ENCODE data around the gene PCNP. TPM values are rescaled to one million over a fixed set of nuclear protein-coding genes. Genes with fewer than 3 reads are reported as not detected.
"Not testable (repeated sequence)": the region's sequence is repeated elsewhere in the genome, so short reads cannot be mapped to it uniquely, and the experiment has no call there.

PCNP gene
- total RNA-seq, 3 donors from 2014 or later = 96.2 to 127 (median 120) TPM

DNA sequence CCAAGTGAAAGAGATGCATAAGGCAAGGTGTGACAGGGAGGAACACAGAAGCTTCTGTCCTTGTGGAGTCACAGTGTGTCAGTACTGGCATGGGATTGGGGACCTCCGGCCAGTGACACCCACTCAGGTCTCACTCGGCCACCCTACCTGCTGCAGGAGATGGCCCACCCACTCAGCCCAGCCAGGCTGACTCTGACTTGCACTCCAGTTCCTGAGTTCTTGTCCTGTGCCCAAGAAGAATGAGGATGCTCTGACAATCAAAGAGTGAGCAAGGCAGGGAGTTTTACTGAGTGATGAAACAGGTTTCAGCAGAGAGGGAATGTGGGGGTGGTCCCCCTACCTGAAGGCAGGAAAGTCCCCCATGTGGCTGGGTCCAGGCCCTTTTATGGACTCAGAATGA lies 50.9 kb downstream of the PCNP start:
- Histone ChIP-seq H3K9me3 (no peaks in the 10 kb centered on the region), H3K27me3 (no peaks in the 10 kb centered on the region), H3K4me1 (no peaks in the 10 kb centered on the region), H3K36me3 (no peaks in the 10 kb centered on the region), H3K27ac (no peak overlapping the region), H3K4me3 (no peak overlapping the region)
- DNase-seq (ENCODE audit: low spot score in 2 of 2) = no peak
- TF ChIP-seq, protein P1, sequence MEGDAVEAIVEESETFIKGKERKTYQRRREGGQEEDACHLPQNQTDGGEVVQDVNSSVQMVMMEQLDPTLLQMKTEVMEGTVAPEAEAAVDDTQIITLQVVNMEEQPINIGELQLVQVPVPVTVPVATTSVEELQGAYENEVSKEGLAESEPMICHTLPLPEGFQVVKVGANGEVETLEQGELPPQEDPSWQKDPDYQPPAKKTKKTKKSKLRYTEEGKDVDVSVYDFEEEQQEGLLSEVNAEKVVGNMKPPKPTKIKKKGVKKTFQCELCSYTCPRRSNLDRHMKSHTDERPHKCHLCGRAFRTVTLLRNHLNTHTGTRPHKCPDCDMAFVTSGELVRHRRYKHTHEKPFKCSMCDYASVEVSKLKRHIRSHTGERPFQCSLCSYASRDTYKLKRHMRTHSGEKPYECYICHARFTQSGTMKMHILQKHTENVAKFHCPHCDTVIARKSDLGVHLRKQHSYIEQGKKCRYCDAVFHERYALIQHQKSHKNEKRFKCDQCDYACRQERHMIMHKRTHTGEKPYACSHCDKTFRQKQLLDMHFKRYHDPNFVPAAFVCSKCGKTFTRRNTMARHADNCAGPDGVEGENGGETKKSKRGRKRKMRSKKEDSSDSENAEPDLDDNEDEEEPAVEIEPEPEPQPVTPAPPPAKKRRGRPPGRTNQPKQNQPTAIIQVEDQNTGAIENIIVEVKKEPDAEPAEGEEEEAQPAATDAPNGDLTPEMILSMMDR (IDR thresholded peaks at IDR 0.05) = no peak
- TF ChIP-seq POLR2AphosphoS5 (IDR thresholded peaks at IDR 0.05) (no peak), POLR2A (IDR thresholded peaks at IDR 0.05) (no peak)
- intact Hi-C loops (cut with DNase I; ENCODE audit: low total_unique reads) = no loop called here

DNA sequence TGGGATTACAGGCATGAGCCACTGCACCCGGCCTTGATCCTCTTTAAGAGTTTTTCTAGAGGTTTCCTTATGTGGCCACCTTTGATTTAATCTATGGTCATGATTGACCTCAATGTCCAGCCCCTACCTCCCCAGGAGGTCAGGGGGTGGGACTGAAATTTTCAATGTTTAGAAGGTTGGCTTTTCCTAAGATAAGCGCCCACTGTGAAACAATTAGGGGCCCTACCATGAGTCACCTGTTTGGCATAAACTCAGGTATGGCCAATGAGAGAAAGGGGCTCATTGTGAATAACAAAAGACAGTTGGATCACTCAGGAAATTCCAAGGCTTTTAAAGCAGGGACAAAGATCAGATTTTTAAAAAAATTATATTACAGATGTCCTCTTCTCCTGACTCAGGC lies 51.9 kb downstream of the PCNP start:
- Histone ChIP-seq H3K36me3 (no peaks in the 10 kb centered on the region), H3K9me3 (no peaks in the 10 kb centered on the region), H3K4me1 (no peaks in the 10 kb centered on the region), H3K27me3 (no peaks in the 10 kb centered on the region), H3K4me3 (no peak overlapping the region), H3K27ac (no peak overlapping the region)
- intact Hi-C loops (cut with DNase I; ENCODE audit: low total_unique reads) = no loop called here
- TF ChIP-seq POLR2A (IDR thresholded peaks at IDR 0.05) (no peak), POLR2AphosphoS5 (IDR thresholded peaks at IDR 0.05) (no peak)
- TF ChIP-seq, protein P1 (IDR thresholded peaks at IDR 0.05) = no peak
- no peak for DNase-seq (ENCODE audit: low spot score in 2 of 2)

DNA sequence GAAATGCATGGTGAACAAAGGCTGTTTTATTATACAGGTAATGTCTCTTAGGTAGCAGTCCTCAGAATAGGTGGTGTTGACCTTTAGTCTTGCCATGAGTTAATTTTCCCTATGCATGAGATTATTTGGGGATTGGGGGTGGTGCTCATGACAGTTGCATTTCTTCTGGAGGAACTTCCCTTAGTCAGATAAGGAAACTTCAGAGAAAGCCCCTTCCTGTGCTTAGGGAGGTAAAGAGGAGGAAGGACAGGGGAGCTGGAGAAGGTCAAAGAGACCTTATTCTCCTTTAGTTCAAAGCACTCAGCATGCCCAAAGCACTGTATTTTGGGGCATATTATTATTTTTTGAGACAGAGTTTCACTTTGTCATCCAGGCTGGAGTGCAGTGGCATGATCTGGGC lies 55.2 kb downstream of the PCNP start:
- H3K27ac ChIP-seq = no peak overlapping the region
- no peaks in the 10 kb centered on the region for H3K9me3 ChIP-seq
- no peaks in the 10 kb centered on the region for H3K36me3 ChIP-seq
- TF ChIP-seq POLR2A (IDR thresholded peaks at IDR 0.05) (no peak), POLR2AphosphoS5 (IDR thresholded peaks at IDR 0.05) (no peak)
- TF ChIP-seq, protein P1 (IDR thresholded peaks at IDR 0.05) = no peak
- intact Hi-C loops (cut with DNase I; ENCODE audit: low total_unique reads) = no loop called here
- no peaks in the 10 kb centered on the region for H3K4me1 ChIP-seq
- H3K27me3 ChIP-seq = no peaks in the 10 kb centered on the region
- no peak overlapping the region for H3K4me3 ChIP-seq
- DNase-seq (ENCODE audit: low spot score in 2 of 2) = no peak

DNA sequence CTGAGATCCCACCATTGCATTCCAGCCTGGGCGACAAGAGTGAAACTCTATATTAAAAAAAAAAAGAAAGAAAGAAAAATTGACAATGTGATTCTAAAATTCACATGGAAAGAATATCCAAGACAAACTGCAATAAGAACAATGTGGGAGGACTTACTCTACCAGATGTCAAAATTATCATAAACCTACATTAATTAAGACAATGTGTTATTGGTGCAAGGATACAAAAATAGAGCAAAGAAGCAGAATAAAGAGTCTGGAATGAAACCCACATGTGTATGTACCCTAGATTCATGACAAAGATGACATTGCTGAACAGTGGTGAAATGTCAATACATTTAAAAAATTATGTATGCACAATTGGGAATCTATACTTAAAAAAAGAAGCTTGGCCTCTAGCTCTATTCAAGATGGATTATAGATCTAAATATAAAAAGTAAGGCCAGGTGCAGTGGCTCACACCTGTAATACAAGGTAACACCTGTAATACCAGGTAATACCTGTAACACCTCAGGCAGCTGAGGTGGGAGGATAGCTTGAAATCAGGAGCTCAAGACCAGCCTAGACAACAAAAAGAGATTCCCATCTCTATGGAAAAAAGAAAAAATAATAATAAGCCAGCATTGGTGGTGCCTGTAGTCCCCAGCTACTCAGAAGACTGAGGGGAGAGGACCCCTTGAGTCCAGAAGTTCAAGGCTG lies 57.3 kb downstream of the PCNP start:
- no peaks in the 10 kb centered on the region for H3K4me1 ChIP-seq
- intact Hi-C loops (cut with DNase I; ENCODE audit: low total_unique reads) = no loop called here
- H3K9me3 ChIP-seq = no peaks in the 10 kb centered on the region
- H3K27me3 ChIP-seq = no peaks in the 10 kb centered on the region
- H3K27ac ChIP-seq = no peak overlapping the region
- H3K36me3 ChIP-seq = no peaks in the 10 kb centered on the region
- DNase-seq (ENCODE audit: low spot score in 2 of 2) = no peak
- TF ChIP-seq POLR2AphosphoS5 (IDR thresholded peaks at IDR 0.05) (no peak), POLR2A (IDR thresholded peaks at IDR 0.05) (no peak)
- TF ChIP-seq, protein P1 (IDR thresholded peaks at IDR 0.05) = no peak
- no peak overlapping the region for H3K4me3 ChIP-seq

DNA sequence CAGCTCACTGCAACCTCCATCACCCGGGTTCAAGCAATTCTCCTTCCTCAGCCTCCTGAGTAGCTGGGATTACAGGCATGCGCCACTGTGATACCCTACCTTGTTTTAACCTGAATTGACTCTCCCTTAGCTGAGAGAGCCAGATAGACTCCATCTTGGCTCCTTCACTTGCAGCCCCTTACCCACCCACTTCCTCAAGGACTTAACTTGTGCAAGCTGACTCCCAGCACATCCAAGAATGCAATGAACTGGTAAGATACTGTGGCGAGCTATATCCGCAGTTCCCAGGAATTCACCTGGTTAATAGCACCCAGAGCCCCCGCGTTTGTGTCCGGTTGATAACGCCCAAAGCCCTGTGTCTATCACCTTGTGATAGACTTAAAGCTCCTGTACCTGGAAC lies 58.0 kb downstream of the PCNP start:
- H3K4me1 ChIP-seq; H3K27ac ChIP-seq; H3K27me3 ChIP-seq; H3K9me3 ChIP-seq; intact Hi-C loops (cut with DNase I; ENCODE audit: low total_unique reads); H3K36me3 ChIP-seq; DNase-seq (ENCODE audit: low spot score in 2 of 2); H3K4me3 ChIP-seq: not testable (repeated sequence)

DNA sequence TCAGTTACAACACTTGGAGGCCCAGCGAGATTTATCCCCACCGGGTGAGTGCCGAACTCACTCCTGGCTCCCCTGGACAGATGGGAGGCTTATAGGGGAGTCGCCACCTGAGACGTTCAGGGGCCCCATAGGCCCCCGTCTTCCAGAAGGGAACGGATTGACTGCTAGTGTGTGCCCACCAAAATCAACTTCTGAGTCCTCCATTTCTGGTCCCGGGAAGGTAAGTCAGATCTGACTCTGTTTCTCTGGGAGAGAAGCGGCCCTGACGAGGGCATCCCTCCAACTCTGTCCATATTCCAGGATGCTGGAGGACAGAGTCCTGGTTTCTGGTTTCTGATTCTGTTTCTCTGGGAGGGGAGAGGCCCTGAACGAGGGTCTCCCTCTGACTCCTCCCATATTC lies 58.6 kb downstream of the PCNP start:
- TF ChIP-seq, protein P1 (IDR thresholded peaks at IDR 0.05) = no peak
- TF ChIP-seq POLR2A (IDR thresholded peaks at IDR 0.05) = no peak
- no peak overlapping the region for H3K4me3 ChIP-seq
- H3K4me1 ChIP-seq = no peaks in the 10 kb centered on the region
- H3K36me3 ChIP-seq = no peaks in the 10 kb centered on the region
- DNase-seq (ENCODE audit: low spot score in 2 of 2) = no peak
- intact Hi-C loops (cut with DNase I; ENCODE audit: low total_unique reads) = no loop called here
- H3K27ac ChIP-seq = no peak overlapping the region
- no peaks in the 10 kb centered on the region for H3K27me3 ChIP-seq
- H3K9me3 ChIP-seq = no peaks in the 10 kb centered on the region

All from breast epithelium (tissue), 4 donors.